Prostate gland (tissue), 2 donors: ENCODE results near the gene BCCIP.

Source experiments
- POLR2A ChIP-seq: fragments of 450-650 bp; IDR thresholded peaks from one replicate; pipeline ENCODE4 v1.6.1; 2016; ENCODE audit warnings: antibody characterized with exemption, mild to moderate bottlenecking
- TF ChIP-seq, protein P1 (sequence below), 4 experiments: fragments of 200-600 bp in 2 of 4; fragments of 450-650 bp in 2 of 4; sonication (generic) in 2 of 4; IDR thresholded peaks; 1 replicate in 3 of 4; 2 replicates in 1 of 4; pipeline ENCODE4 v1.5.1; 2016 to 2019; ENCODE audit warnings: antibody characterized with exemption in 4 of 4, mild to moderate bottlenecking in 2 of 4, moderate library complexity in 2 of 4

DNA sequence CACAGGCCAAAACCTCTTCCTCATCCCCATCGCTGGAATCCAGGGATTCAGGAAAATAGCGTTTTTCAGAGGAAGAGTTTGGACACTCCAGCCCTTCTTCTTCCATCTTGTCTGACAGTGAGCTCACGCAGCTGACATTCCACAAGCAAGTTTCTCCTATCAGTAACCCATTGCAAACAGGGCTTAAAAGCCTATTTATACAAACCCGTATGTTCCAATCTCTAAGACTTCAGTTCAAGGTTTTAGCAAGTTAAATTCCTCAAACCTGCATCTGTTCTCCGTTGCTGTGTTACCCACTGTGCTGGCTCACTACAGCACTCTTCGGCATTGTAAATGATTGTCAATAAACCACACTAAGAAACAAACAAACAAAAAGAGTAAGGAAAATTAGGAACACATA, 57.4 kb downstream of the BCCIP start:
- TF ChIP-seq, protein P1, sequence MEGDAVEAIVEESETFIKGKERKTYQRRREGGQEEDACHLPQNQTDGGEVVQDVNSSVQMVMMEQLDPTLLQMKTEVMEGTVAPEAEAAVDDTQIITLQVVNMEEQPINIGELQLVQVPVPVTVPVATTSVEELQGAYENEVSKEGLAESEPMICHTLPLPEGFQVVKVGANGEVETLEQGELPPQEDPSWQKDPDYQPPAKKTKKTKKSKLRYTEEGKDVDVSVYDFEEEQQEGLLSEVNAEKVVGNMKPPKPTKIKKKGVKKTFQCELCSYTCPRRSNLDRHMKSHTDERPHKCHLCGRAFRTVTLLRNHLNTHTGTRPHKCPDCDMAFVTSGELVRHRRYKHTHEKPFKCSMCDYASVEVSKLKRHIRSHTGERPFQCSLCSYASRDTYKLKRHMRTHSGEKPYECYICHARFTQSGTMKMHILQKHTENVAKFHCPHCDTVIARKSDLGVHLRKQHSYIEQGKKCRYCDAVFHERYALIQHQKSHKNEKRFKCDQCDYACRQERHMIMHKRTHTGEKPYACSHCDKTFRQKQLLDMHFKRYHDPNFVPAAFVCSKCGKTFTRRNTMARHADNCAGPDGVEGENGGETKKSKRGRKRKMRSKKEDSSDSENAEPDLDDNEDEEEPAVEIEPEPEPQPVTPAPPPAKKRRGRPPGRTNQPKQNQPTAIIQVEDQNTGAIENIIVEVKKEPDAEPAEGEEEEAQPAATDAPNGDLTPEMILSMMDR (IDR thresholded peaks at IDR 0.05), result no peak
- no peak for TF ChIP-seq POLR2A
